Measurements from ENCODE around the gene LATS2. TPM values are rescaled to one million over a fixed set of nuclear protein-coding genes. Genes with fewer than 3 reads are reported as not detected.

The LATS2 gene
- polyA plus RNA-seq, 1 donor from 2014 or later: 0.29 TPM

- Mint-ChIP-seq H3K4me3 (no peak overlapping the region), H3K9me3 (no peaks in the 10 kb centered on the region), H3K27ac (no peak overlapping the region), H3K27me3 (peaks cover 9% of the 10 kb centered on the region), H3K36me3 (peaks cover 1% of the 10 kb centered on the region), H3K4me1 (peaks cover 0 to 3% (median 2%) of the 10 kb centered on the region in 3 donors)
Observed at GRCh38 chr13:21047087-21047486, 14.3 kb downstream of the LATS2 start.

GRCh38 chr13:21046203-21046602, 15.2 kb downstream of the LATS2 start:
- Mint-ChIP-seq H3K4me1 (peaks cover 0 to 3% (median 3%) of the 10 kb centered on the region in 3 donors), H3K4me3 (no peak overlapping the region), H3K9me3 (no peaks in the 10 kb centered on the region), H3K27me3 (peaks cover 9% of the 10 kb centered on the region), H3K27ac (no peak overlapping the region), H3K36me3 (peaks cover 1% of the 10 kb centered on the region)

- H3K4me3 Mint-ChIP-seq: peak overlapping the region in 1 of 4 donors; percentile 77
Observed at GRCh38 chr13:21045100-21045499, 16.3 kb downstream of the LATS2 start.

GRCh38 chr13:21043898-21044297, 17.5 kb downstream of the LATS2 start:
- H3K27me3 Mint-ChIP-seq: peaks cover 8% of the 10 kb centered on the region
- H3K4me1 Mint-ChIP-seq: peaks cover 6 to 15% (median 14%) of the 10 kb centered on the region in 3 donors
- H3K4me3 Mint-ChIP-seq: no peak overlapping the region
- H3K36me3 Mint-ChIP-seq: peaks cover 1% of the 10 kb centered on the region
- H3K27ac Mint-ChIP-seq: no peak overlapping the region
- H3K9me3 Mint-ChIP-seq: no peaks in the 10 kb centered on the region

More at GRCh38 chr13:21045100-21045499, 16.3 kb downstream of the LATS2 start:
- Mint-ChIP-seq H3K27me3 (peaks cover 8% of the 10 kb centered on the region), H3K9me3 (no peaks in the 10 kb centered on the region), H3K27ac (no peak overlapping the region), H3K36me3 (peaks cover 1% of the 10 kb centered on the region), H3K4me1 (peaks cover 0 to 8% (median 8%) of the 10 kb centered on the region in 3 donors)

GRCh38 chr13:21040120-21040826, 21.1 kb downstream of the LATS2 start:
- Mint-ChIP-seq H3K36me3 (peaks cover 1% of the 10 kb centered on the region), H3K27me3 (no peaks in the 10 kb centered on the region), H3K4me3 (no peak overlapping the region), H3K4me1 (peaks cover 7 to 18% (median 17%) of the 10 kb centered on the region in 3 donors), H3K27ac (no peak overlapping the region), H3K9me3 (no peaks in the 10 kb centered on the region)

GRCh38 chr13:21039097-21039800, 22.1 kb downstream of the LATS2 start:
- peaks cover 7 to 18% (median 14%) of the 10 kb centered on the region in 3 donors for H3K4me1 Mint-ChIP-seq
- no peaks in the 10 kb centered on the region for H3K9me3 Mint-ChIP-seq
- H3K36me3 Mint-ChIP-seq: no peaks in the 10 kb centered on the region
- H3K4me3 Mint-ChIP-seq: peak overlapping the region in 1 of 4 donors; percentile 39
- peak overlapping the region in 2 of 3 donors; percentile 57 to 76 for H3K27ac Mint-ChIP-seq
- no peaks in the 10 kb centered on the region for H3K27me3 Mint-ChIP-seq

GRCh38 chr13:21037656-21038055, 23.7 kb downstream of the LATS2 start:
- Mint-ChIP-seq H3K4me3 (no peak overlapping the region), H3K36me3 (no peaks in the 10 kb centered on the region), H3K4me1 (peaks cover 7 to 16% (median 14%) of the 10 kb centered on the region in 3 donors), H3K9me3 (no peaks in the 10 kb centered on the region), H3K27me3 (no peaks in the 10 kb centered on the region), H3K27ac (no peak overlapping the region)

GRCh38 chr13:21035498-21035897, 25.9 kb downstream of the LATS2 start:
- no peaks in the 10 kb centered on the region for H3K9me3 Mint-ChIP-seq
- H3K36me3 Mint-ChIP-seq: peaks cover 2% of the 10 kb centered on the region
- H3K27ac Mint-ChIP-seq: no peak overlapping the region
- peaks cover 7 to 13% (median 12%) of the 10 kb centered on the region in 3 donors for H3K4me1 Mint-ChIP-seq
- no peak overlapping the region for H3K4me3 Mint-ChIP-seq
- no peaks in the 10 kb centered on the region for H3K27me3 Mint-ChIP-seq

- Mint-ChIP-seq H3K9me3 (no peaks in the 10 kb centered on the region), H3K36me3 (peaks cover 2% of the 10 kb centered on the region), H3K27ac (no peak overlapping the region), H3K4me1 (peaks cover 7 to 11% (median 10%) of the 10 kb centered on the region in 3 donors), H3K4me3 (no peak overlapping the region), H3K27me3 (no peaks in the 10 kb centered on the region)
Observed at GRCh38 chr13:21034603-21035191, 26.7 kb downstream of the LATS2 start.

GRCh38 chr13:21033856-21034602, 27.4 kb downstream of the LATS2 start:
- no peaks in the 10 kb centered on the region for H3K27me3 Mint-ChIP-seq
- H3K4me3 Mint-ChIP-seq: no peak overlapping the region
- H3K4me1 Mint-ChIP-seq: peaks cover 2 to 5% (median 5%) of the 10 kb centered on the region in 3 donors
- peaks cover 2% of the 10 kb centered on the region for H3K36me3 Mint-ChIP-seq
- no peak overlapping the region for H3K27ac Mint-ChIP-seq
- no peaks in the 10 kb centered on the region for H3K9me3 Mint-ChIP-seq

- Mint-ChIP-seq H3K4me1 (peaks cover 0 to 2% (median 1%) of the 10 kb centered on the region in 3 donors), H3K9me3 (no peaks in the 10 kb centered on the region), H3K27me3 (no peaks in the 10 kb centered on the region), H3K36me3 (peaks cover 2% of the 10 kb centered on the region), H3K27ac (peak overlapping the region in 1 of 3 donors; percentile 20), H3K4me3 (no peak overlapping the region)
Observed at GRCh38 chr13:21033212-21033840, 28.1 kb downstream of the LATS2 start.

GRCh38 chr13:21032656-21033055, 28.7 kb downstream of the LATS2 start:
- Mint-ChIP-seq H3K27ac (no peak overlapping the region), H3K4me3 (no peak overlapping the region), H3K36me3 (peaks cover 2% of the 10 kb centered on the region)

GRCh38 chr13:21031594-21032275, 29.7 kb downstream of the LATS2 start:
- Mint-ChIP-seq H3K36me3 (peaks cover 2% of the 10 kb centered on the region), H3K9me3 (peaks cover 0 to 3% (median 0%) of the 10 kb centered on the region in 3 donors), H3K4me3 (no peak overlapping the region), H3K27ac (no peak overlapping the region), H3K4me1 (peaks cover 0 to 1% (median 0%) of the 10 kb centered on the region in 3 donors), H3K27me3 (no peaks in the 10 kb centered on the region)

More at GRCh38 chr13:21032656-21033055, 28.7 kb downstream of the LATS2 start:
- Mint-ChIP-seq H3K4me1 (peaks cover 0 to 2% (median 1%) of the 10 kb centered on the region in 3 donors), H3K27me3 (no peaks in the 10 kb centered on the region), H3K9me3 (no peaks in the 10 kb centered on the region)

GRCh38 chr13:21025539-21025938, 35.8 kb downstream of the LATS2 start:
- peaks cover 0 to 3% (median 0%) of the 10 kb centered on the region in 3 donors for H3K9me3 Mint-ChIP-seq
- peaks cover 2% of the 10 kb centered on the region for H3K36me3 Mint-ChIP-seq
- H3K27ac Mint-ChIP-seq: no peak overlapping the region
- no peaks in the 10 kb centered on the region for H3K4me1 Mint-ChIP-seq
- no peaks in the 10 kb centered on the region for H3K27me3 Mint-ChIP-seq
- no peak overlapping the region for H3K4me3 Mint-ChIP-seq
